WTC11 (cell line): ENCODE measurements around the gene MEF2B. TPM values are rescaled to one million over a fixed set of nuclear protein-coding genes. Genes with fewer than 3 reads are reported as not detected.
"Not testable (repeated sequence)": the region's sequence is repeated elsewhere in the genome, so short reads cannot be mapped to it uniquely, and the experiment has no call there.

Experiments used
- ATAC-seq: fragments of 200-7000 bp; cut with Tn5 transposase; 2 replicates; pipeline ENCODE4 v1.10.0; 2021; ENCODE audit warnings: mild to moderate bottlenecking, moderate library complexity
- CTCF ChIA-PET: fragments of 300-600 bp; sonication (Branson Sonifier 250); formaldehyde crosslinking; loops from one replicate; lab custom pipeline; 2021; ENCODE audit warnings: antibody characterized with exemption; lab: Charles Lee
- POLR2A ChIA-PET: fragments of 350-600 bp; sonication (Branson Sonifier 250); formaldehyde crosslinking; loops from one replicate; lab custom pipeline; 2021; ENCODE audit warnings: antibody characterized with exemption; lab: Charles Lee
- DNase-seq: peaks from one replicate; pipeline ENCODE4 v3.0.0; 2021; ENCODE audit warnings: low spot score
- H3K27ac Mint-ChIP-seq: 2 replicates; pipeline ENCODE4 v1.8.0; 2021; ENCODE audit warnings: mixed read lengths
- H3K27me3 Mint-ChIP-seq: 2 replicates; pipeline ENCODE4 v1.8.0; 2021; ENCODE audit warnings: low read depth, mild to moderate bottlenecking, moderate library complexity, mixed read lengths
- H3K36me3 Mint-ChIP-seq: 2 replicates; pipeline ENCODE4 v1.8.0; 2021; ENCODE audit warnings: mixed read lengths
- H3K4me1 Mint-ChIP-seq: 2 replicates; pipeline ENCODE4 v1.8.0; 2022; ENCODE audit warnings: mixed read lengths
- H3K4me3 Mint-ChIP-seq: 2 replicates; pipeline ENCODE4 v1.8.0; 2021; ENCODE audit warnings: mild to moderate bottlenecking, moderate library complexity, mixed read lengths
- H3K9me3 Mint-ChIP-seq: 2 replicates; pipeline ENCODE4 v1.8.0; 2021; ENCODE audit warnings: mixed read lengths
- ATF1 ChIP-seq: sonication (generic); formaldehyde crosslinking; IDR thresholded peaks from 2 replicates; pipeline ENCODE4 v1.8.1; 2023; ENCODE audit warnings: mild to moderate bottlenecking, moderate library complexity, missing genetic modification reagents
- CREM ChIP-seq: sonication (generic); formaldehyde crosslinking; IDR thresholded peaks from 2 replicates; pipeline ENCODE4 v1.8.1; 2022; ENCODE audit warnings: mild to moderate bottlenecking, missing genetic modification reagents, moderate library complexity
- EMX1 ChIP-seq: fragments of 250-450 bp; sonication (Bioruptor Pico); IDR thresholded peaks from 2 replicates; pipeline ENCODE4 v1.8.0; 2021; ENCODE audit warnings: mild to moderate bottlenecking
- ESRRA ChIP-seq: sonication (generic); formaldehyde crosslinking; IDR thresholded peaks from 2 replicates; pipeline ENCODE4 v1.8.1; 2022; ENCODE audit warnings: mild to moderate bottlenecking, missing genetic modification reagents, borderline replicate concordance
- JUN ChIP-seq: sonication (generic); formaldehyde crosslinking; IDR thresholded peaks from 2 replicates; pipeline ENCODE4 v1.8.0; 2023; ENCODE audit warnings: mild to moderate bottlenecking, missing genetic modification reagents
- KAT7 ChIP-seq: sonication (generic); formaldehyde crosslinking; IDR thresholded peaks from 2 replicates; pipeline ENCODE4 v1.8.1; 2023; ENCODE audit warnings: missing genetic modification reagents, mild to moderate bottlenecking, borderline replicate concordance
- NFE2L1 ChIP-seq: sonication (generic); formaldehyde crosslinking; IDR thresholded peaks from 2 replicates; pipeline ENCODE4 v1.8.1; 2023; ENCODE audit warnings: missing genetic modification reagents
- NFYB ChIP-seq: sonication (generic); formaldehyde crosslinking; conservative IDR thresholded peaks from 2 replicates; pipeline ENCODE4 v1.8.0; 2022; ENCODE audit warnings: low read depth, missing genetic modification reagents
- OVOL2 ChIP-seq: fragments of 250-450 bp; sonication (Bioruptor Pico); IDR thresholded peaks from 2 replicates; pipeline ENCODE4 v1.9.0; 2021; ENCODE audit warnings: mild to moderate bottlenecking, borderline replicate concordance
- RELA ChIP-seq: sonication (generic); formaldehyde crosslinking; IDR thresholded peaks from 2 replicates; pipeline ENCODE4 v1.8.1; 2022; ENCODE audit warnings: missing genetic modification reagents, mild to moderate bottlenecking, borderline replicate concordance
- TCF7 ChIP-seq: sonication (generic); formaldehyde crosslinking; IDR thresholded peaks from 2 replicates; pipeline ENCODE4 v1.8.0; 2022; ENCODE audit warnings: mild to moderate bottlenecking, low read depth, missing genetic modification reagents, moderate library complexity
- total RNA-seq: library from RNA; stranded (reverse); gene quantifications from 3 replicates; pipeline ENCODE4 v1.2.3, GENCODE V29; 2021
- TF ChIP-seq, protein P1 (sequence below): sonication (generic); formaldehyde crosslinking; IDR thresholded peaks from 2 replicates; pipeline ENCODE4 v1.8.0; 2022; ENCODE audit warnings: mild to moderate bottlenecking, missing genetic modification reagents
- TF ChIP-seq, protein P2 (sequence below): sonication (generic); formaldehyde crosslinking; IDR thresholded peaks from 2 replicates; pipeline ENCODE4 v1.8.1; 2022; ENCODE audit warnings: low read depth, mild to moderate bottlenecking, moderate library complexity, missing genetic modification reagents, borderline replicate concordance
- TF ChIP-seq, protein P3 (sequence below): sonication (generic); formaldehyde crosslinking; IDR thresholded peaks from 2 replicates; pipeline ENCODE4 v1.8.1; 2022; ENCODE audit warnings: low read depth, missing genetic modification reagents, borderline replicate concordance
- TF ChIP-seq, protein P4 (sequence below): sonication (generic); formaldehyde crosslinking; conservative IDR thresholded peaks from 2 replicates; pipeline ENCODE4 v1.8.1; 2023; ENCODE audit warnings: mild to moderate bottlenecking, low read depth, missing genetic modification reagents, moderate library complexity

MEF2B gene
- total RNA-seq, 1 experiment from 2014 or later: 1.7 TPM

DNA sequence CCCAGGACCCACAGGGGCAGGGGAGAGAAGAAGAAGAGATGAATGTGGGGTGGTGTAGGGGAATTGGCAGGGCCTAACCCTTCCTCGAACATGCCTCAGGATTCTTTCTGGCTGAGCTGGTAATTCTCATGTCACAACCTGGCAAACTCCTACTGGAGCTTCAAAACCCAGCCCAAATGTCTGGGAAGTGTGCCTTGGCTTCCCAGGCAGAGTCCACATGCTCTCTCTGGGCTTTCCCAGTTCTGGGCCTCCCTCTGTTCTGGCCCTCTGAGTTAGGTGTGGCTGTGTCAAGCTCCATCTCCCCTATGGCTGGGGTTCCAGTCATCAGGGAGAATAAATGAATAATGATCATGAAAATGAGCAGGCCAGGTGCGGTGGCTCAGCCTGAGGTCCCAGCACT is 20.6 kb downstream of the MEF2B start (continued):
- TF ChIP-seq, protein P1, sequence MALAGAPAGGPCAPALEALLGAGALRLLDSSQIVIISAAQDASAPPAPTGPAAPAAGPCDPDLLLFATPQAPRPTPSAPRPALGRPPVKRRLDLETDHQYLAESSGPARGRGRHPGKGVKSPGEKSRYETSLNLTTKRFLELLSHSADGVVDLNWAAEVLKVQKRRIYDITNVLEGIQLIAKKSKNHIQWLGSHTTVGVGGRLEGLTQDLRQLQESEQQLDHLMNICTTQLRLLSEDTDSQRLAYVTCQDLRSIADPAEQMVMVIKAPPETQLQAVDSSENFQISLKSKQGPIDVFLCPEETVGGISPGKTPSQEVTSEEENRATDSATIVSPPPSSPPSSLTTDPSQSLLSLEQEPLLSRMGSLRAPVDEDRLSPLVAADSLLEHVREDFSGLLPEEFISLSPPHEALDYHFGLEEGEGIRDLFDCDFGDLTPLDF (CRISPR knock-in tag): no peak
- no peak for TF ChIP-seq CREM (CRISPR knock-in tag)
- TF ChIP-seq, protein P2, sequence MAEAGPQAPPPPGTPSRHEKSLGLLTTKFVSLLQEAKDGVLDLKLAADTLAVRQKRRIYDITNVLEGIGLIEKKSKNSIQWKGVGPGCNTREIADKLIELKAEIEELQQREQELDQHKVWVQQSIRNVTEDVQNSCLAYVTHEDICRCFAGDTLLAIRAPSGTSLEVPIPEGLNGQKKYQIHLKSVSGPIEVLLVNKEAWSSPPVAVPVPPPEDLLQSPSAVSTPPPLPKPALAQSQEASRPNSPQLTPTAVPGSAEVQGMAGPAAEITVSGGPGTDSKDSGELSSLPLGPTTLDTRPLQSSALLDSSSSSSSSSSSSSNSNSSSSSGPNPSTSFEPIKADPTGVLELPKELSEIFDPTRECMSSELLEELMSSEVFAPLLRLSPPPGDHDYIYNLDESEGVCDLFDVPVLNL (CRISPR knock-in tag): no peak
- TF ChIP-seq NFYB (CRISPR knock-in tag): no peak
- TF ChIP-seq KAT7: no peak
- TF ChIP-seq RELA (CRISPR knock-in tag): no peak
- TF ChIP-seq, protein P3, sequence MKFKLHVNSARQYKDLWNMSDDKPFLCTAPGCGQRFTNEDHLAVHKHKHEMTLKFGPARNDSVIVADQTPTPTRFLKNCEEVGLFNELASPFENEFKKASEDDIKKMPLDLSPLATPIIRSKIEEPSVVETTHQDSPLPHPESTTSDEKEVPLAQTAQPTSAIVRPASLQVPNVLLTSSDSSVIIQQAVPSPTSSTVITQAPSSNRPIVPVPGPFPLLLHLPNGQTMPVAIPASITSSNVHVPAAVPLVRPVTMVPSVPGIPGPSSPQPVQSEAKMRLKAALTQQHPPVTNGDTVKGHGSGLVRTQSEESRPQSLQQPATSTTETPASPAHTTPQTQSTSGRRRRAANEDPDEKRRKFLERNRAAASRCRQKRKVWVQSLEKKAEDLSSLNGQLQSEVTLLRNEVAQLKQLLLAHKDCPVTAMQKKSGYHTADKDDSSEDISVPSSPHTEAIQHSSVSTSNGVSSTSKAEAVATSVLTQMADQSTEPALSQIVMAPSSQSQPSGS (CRISPR knock-in tag): no peak
- TF ChIP-seq, all 79 proteins: peak for 0

DNA sequence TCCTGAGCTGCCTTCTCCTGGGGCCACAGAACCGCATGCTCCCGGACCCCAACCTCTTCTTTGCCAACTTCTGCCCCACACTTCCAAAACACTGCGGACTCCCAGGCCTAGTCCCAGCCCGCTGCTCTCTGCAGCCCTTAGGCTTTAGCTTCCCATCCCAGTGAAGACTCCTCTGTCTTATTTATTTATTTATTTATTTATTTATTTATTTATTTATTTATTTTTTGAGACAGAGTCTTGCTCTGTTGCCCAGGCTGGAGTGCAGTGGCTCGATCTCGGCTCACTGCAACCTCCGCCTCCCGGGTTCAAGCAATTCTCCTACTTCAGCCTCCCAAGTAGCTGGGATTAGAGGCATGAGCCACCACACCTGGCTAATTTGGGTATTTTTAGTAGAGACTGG is 21.6 kb downstream of the MEF2B start:
- not testable (repeated sequence) for DNase-seq, H3K27ac Mint-ChIP-seq, ATAC-seq, H3K9me3 Mint-ChIP-seq, H3K4me3 Mint-ChIP-seq, H3K27me3 Mint-ChIP-seq, H3K4me1 Mint-ChIP-seq, H3K36me3 Mint-ChIP-seq
- ChIA-PET POLR2A (interaction anchor here (1.4 kb wide), 1 partner anchor 22 kb away, joined by 3 read pairs; the partner anchor contains the start of gene MEF2B), CTCF (interaction anchor here (0.7 to 3.8 kb wide), 8 partner anchors 10 to 194 kb away, joined by 3 to 52 read pairs (median 4); partner anchors contain the start of gene MEF2B)

DNA sequence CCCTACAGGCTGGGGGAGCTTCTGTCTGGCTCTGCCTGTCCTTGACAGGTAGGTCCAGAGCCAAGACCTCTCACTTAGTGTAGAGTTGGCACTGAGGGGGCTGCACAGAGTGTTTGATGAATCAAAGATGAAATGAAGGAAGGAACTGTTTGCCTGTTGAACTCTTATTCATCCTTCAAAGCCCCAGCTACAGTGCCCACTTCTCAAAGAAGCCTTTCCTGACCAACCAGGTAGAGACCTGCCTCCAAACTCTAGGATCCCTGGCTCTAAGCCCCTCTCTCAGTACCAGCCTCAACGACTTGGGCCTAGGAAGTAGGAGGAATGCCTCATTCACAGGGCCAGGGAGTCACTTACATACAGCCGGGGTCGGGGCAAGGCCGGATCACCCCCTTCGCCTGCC is 22.7 kb downstream of the MEF2B start:
- no peak for ATAC-seq
- H3K9me3 Mint-ChIP-seq: no peaks in the 10 kb centered on the region
- H3K4me1 Mint-ChIP-seq: no peaks in the 10 kb centered on the region
- H3K36me3 Mint-ChIP-seq: no peaks in the 10 kb centered on the region
- TF ChIP-seq NFE2L1 (CRISPR knock-in tag) (no peak), JUN (CRISPR knock-in tag) (no peak), EMX1 (no peak), TCF7 (CRISPR knock-in tag) (no peak), ESRRA (no peak), OVOL2 (CRISPR knock-in tag) (no peak), RELA (CRISPR knock-in tag) (no peak), ATF1 (CRISPR knock-in tag) (no peak)
- TF ChIP-seq, protein P4, sequence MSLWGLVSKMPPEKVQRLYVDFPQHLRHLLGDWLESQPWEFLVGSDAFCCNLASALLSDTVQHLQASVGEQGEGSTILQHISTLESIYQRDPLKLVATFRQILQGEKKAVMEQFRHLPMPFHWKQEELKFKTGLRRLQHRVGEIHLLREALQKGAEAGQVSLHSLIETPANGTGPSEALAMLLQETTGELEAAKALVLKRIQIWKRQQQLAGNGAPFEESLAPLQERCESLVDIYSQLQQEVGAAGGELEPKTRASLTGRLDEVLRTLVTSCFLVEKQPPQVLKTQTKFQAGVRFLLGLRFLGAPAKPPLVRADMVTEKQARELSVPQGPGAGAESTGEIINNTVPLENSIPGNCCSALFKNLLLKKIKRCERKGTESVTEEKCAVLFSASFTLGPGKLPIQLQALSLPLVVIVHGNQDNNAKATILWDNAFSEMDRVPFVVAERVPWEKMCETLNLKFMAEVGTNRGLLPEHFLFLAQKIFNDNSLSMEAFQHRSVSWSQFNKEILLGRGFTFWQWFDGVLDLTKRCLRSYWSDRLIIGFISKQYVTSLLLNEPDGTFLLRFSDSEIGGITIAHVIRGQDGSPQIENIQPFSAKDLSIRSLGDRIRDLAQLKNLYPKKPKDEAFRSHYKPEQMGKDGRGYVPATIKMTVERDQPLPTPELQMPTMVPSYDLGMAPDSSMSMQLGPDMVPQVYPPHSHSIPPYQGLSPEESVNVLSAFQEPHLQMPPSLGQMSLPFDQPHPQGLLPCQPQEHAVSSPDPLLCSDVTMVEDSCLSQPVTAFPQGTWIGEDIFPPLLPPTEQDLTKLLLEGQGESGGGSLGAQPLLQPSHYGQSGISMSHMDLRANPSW (CRISPR knock-in tag): no peak
- CTCF ChIA-PET: interaction anchor here (1.0 to 3.8 kb wide), 8 partner anchors 11 to 161 kb away, joined by 3 to 52 read pairs (median 4); partner anchors contain the start of gene MEF2B
- peaks cover 18% of the 10 kb centered on the region for H3K27me3 Mint-ChIP-seq
- DNase-seq: no peak
- POLR2A ChIA-PET: interaction anchor here (1.2 to 1.4 kb wide), 2 partner anchors 14 to 23 kb away, joined by 3 read pairs; partner anchors contain the start of gene MEF2B
- no peak overlapping the region for H3K27ac Mint-ChIP-seq
- no peak overlapping the region for H3K4me3 Mint-ChIP-seq
